NB4 (cell line): ENCODE results near the gene SERPINA6.
A peak's percentile ranks its signal among the peaks of the same experiment; 100 is the strongest.

Experiments used
- DNase-seq: peaks from one replicate; pipeline ENCODE4 v3.0.0; 2010; ENCODE audit warnings: low read depth
- H3K4me3 ChIP-seq: one replicate; pipeline ENCODE4 v1.5.1; 2011; ENCODE audit warnings: mild to moderate bottlenecking, low read depth, low read length, moderate library complexity
- MYC ChIP-seq: IDR thresholded peaks from 2 replicates; pipeline ENCODE4 v1.6.1; 2011; ENCODE audit warnings: low read depth, low read length
- POLR2A ChIP-seq: IDR thresholded peaks from 2 replicates; pipeline ENCODE4 v1.6.1; 2011; ENCODE audit warnings: mild to moderate bottlenecking; ENCODE audit not compliant: insufficient read length; ENCODE audit errors: extremely low read depth
- TF ChIP-seq, protein P1 (sequence below): IDR thresholded peaks from 2 replicates; pipeline ENCODE4 v1.6.1; 2011; ENCODE audit warnings: low read depth, low read length
- TF ChIP-seq, protein P2 (sequence below): IDR thresholded peaks from one replicate; pipeline ENCODE4 v1.5.1; 2012; ENCODE audit warnings: low read depth, low read length

Gene SERPINA6

DNA sequence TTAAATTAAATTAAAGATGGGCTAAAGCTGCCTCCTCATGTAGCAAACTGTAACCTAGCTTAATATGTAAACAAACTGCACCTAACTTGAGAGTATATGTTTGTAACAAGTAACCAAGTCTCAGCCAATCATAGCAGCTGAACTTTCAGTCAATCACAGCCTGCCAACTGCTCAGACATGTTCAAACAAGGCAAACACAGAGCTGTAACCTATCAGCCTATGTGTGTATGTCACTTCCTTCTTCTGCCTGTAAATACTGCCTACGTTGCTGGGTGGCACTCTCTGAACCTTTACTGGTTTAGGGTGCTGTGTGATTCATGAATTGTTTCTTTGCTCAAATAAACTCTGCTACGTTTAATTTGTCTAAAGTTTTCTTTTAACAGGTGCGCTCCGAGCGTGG is 2.9 kb downstream of the SERPINA6 start:
- no peak for TF ChIP-seq MYC
- no peak for TF ChIP-seq POLR2A
- TF ChIP-seq, protein P1, sequence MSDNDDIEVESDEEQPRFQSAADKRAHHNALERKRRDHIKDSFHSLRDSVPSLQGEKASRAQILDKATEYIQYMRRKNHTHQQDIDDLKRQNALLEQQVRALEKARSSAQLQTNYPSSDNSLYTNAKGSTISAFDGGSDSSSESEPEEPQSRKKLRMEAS: no peak
- TF ChIP-seq, protein P2, sequence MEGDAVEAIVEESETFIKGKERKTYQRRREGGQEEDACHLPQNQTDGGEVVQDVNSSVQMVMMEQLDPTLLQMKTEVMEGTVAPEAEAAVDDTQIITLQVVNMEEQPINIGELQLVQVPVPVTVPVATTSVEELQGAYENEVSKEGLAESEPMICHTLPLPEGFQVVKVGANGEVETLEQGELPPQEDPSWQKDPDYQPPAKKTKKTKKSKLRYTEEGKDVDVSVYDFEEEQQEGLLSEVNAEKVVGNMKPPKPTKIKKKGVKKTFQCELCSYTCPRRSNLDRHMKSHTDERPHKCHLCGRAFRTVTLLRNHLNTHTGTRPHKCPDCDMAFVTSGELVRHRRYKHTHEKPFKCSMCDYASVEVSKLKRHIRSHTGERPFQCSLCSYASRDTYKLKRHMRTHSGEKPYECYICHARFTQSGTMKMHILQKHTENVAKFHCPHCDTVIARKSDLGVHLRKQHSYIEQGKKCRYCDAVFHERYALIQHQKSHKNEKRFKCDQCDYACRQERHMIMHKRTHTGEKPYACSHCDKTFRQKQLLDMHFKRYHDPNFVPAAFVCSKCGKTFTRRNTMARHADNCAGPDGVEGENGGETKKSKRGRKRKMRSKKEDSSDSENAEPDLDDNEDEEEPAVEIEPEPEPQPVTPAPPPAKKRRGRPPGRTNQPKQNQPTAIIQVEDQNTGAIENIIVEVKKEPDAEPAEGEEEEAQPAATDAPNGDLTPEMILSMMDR: no peak
- no peak overlapping the region for H3K4me3 ChIP-seq
- DNase-seq: peak; percentile 8

DNA sequence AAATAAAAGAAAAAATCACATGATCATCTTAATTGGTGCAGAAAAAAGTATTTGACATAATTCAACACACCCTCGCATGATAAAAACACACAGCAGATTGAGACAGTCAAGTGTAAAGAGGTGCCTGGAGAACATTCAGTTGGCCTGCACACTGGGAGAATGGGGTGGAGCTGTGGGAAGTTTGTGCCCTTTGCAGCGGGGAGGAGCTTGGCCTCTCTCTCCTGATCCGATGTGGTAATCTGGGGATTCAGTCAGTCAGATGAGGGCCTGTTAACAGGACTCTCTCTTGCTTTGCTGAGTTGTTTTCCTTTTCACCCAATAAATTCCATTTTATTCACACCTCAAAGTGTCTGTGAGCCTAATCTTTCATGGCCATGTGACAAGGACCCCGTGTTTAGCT is 5.9 kb downstream of the SERPINA6 start:
- TF ChIP-seq MYC (no peak), POLR2A (no peak)
- TF ChIP-seq, protein P1: no peak
- TF ChIP-seq, protein P2: no peak
- no peak overlapping the region for H3K4me3 ChIP-seq
- no peak for DNase-seq

DNA sequence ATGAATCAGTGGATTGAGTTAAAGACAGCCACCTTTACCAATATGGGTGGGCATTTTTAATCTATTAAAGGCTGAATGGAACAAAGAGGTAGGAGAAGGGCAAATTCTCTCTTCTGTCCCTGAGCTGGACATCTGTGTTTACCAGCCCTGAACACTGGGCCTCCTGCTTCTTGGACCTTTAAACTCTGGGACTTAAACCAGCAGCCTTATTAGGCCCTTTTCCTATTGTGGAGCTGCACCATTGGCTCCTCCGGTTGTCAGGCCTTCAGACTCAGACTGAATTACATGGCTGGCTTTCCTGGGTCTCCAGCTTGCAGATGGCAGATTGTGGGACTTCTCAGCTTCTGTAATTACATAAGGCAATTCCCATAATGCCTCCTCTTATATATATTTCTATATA is 6.4 kb downstream of the SERPINA6 start:
- H3K4me3 ChIP-seq: no peak overlapping the region
- no peak for DNase-seq
- TF ChIP-seq, protein P1: no peak
- TF ChIP-seq, protein P2: no peak
- no peak for TF ChIP-seq POLR2A
- no peak for TF ChIP-seq MYC

DNA sequence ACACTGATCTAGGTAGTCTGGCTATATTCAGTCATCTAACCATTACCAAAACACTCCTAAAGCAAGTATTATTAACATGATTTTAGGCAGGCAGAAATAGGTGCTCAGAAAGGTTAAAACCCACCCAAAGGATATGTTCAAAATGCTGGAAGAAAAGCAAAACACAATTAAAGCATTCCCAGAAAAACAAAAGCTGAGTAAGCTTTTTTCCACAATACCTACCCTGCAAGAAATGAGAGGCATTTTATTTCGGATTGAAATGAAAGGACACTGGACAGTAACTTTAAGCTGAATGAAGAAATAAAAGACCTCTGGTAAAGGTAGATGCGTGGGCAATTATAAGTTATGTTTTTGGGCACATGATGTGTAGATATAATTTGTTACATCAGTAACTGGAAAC is 8.2 kb downstream of the SERPINA6 start:
- no peak overlapping the region for H3K4me3 ChIP-seq
- no peak for DNase-seq
- TF ChIP-seq MYC (no peak), POLR2A (no peak)
- TF ChIP-seq, protein P1: no peak
- TF ChIP-seq, protein P2: no peak

DNA sequence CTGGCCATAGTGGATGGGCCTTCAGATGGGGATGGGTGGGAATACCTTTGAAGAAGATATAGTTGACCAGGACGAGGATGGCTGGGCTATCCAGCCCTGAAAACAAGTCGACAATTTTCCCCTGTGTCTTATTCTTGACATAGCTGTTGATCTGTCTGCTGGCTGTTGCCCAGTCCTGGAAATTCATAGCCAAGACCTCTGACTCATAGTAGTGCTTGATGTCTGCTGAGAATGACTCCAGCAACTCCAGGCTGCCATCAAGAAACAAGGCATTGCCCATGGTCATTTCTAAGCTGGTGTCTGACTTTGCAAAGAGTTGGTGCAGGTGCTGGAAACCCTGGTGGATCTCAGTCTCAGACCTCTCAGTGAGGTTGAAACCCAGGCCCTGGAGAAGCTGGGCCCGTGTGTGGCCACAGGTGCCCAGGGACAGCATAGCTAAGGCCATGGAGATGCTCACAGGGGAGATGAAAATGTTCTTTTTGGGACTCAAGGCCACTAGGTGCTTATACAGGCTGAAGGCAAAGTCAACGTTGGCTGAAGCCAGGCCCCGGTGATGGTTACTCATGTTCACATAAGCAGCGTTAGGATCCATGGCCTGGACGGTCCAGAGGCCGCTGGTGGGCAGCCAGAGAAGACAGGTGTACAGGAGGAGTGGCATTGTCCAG is 9.0 kb downstream of the SERPINA6 start:
- H3K4me3 ChIP-seq: no peak overlapping the region
- TF ChIP-seq, protein P1: no peak
- TF ChIP-seq POLR2A (no peak), MYC (no peak)
- TF ChIP-seq, protein P2: no peak
- no peak for DNase-seq
